Muscle layer of duodenum (tissue), 2 donors: Measurements from ENCODE around the gene SIL1.
"Not testable (repeated sequence)": the region's sequence is repeated elsewhere in the genome, so short reads cannot be mapped to it uniquely, and the experiment has no call there.

Experiments
- H3K27ac ChIP-seq: one replicate; pipeline ENCODE4 v1.7.0; 2013; ENCODE audit warnings: mild to moderate bottlenecking, low read length
- H3K27me3 ChIP-seq: one replicate; pipeline ENCODE4 v1.7.0; 2013; ENCODE audit warnings: low read depth, mild to moderate bottlenecking, control low read depth, low read length
- H3K36me3 ChIP-seq, 2 donors: one replicate each; pipeline ENCODE4 v1.7.0; 2013; ENCODE audit warnings: low read length in 2 of 2, control low read depth in 1 of 2, mild to moderate bottlenecking in 1 of 2; ENCODE audit not compliant: insufficient read depth in 2 of 2, control insufficient read depth in 1 of 2
- H3K4me1 ChIP-seq, 2 donors: one replicate each; pipeline ENCODE4 v1.7.0; 2013; ENCODE audit warnings: low read length in 2 of 2, mild to moderate bottlenecking in 2 of 2, control low read depth in 1 of 2, moderate library complexity in 1 of 2; ENCODE audit not compliant: insufficient read depth in 2 of 2, control insufficient read depth in 1 of 2
- H3K4me3 ChIP-seq, 2 donors: one replicate each; pipeline ENCODE4 v1.7.0; 2013; ENCODE audit warnings: low read length in 2 of 2, low read depth in 1 of 2, mild to moderate bottlenecking in 1 of 2
- H3K9me3 ChIP-seq, 2 donors: one replicate each; pipeline ENCODE4 v1.7.0; 2013; ENCODE audit warnings: low read length in 2 of 2, control low read depth in 1 of 2, mild to moderate bottlenecking in 1 of 2; ENCODE audit not compliant: control insufficient read depth in 1 of 2
- donor health status: healthy.

Gene SIL1

GRCh38 chr5:139196296-139196956, 1.7 kb downstream of the SIL1 start:
- Histone ChIP-seq H3K4me3 (no peak overlapping the region), H3K27me3 (no peaks in the 10 kb centered on the region), H3K9me3 (no peaks in the 10 kb centered on the region), H3K4me1 (peaks cover 0 to 13% of the 10 kb centered on the region in 2 donors), H3K36me3 (no peaks in the 10 kb centered on the region), H3K27ac (no peak overlapping the region)

DNA sequence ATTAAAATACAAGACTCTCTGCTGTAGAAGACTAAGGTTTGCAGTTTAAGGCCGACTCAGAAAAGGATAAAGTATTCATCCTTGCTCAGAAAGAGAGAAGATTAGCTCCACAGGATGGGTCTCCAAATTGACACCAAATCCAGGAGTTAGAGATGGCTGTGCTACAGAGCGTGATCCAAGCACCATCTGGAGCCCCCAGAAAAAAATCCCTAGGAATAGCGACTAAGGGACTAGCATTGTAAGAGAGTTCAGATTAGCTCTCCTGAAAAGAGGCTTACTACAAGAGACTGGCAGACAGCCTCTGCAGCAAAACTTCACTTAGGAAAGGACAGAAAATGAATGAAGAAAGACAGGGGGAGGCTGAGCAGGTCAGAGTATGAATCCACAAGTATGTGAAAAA, 3.7 kb downstream of the SIL1 start:
- Histone ChIP-seq H3K9me3 (no peaks in the 10 kb centered on the region), H3K27ac (no peak overlapping the region), H3K4me3 (no peak overlapping the region), H3K4me1 (peaks cover 0 to 13% of the 10 kb centered on the region in 2 donors), H3K27me3 (no peaks in the 10 kb centered on the region), H3K36me3 (no peaks in the 10 kb centered on the region)

GRCh38 chr5:139193928-139194327, 4.2 kb downstream of the SIL1 start:
- H3K27me3 ChIP-seq: no peaks in the 10 kb centered on the region
- H3K4me3 ChIP-seq: no peak overlapping the region
- H3K9me3 ChIP-seq: no peaks in the 10 kb centered on the region
- no peaks in the 10 kb centered on the region for H3K36me3 ChIP-seq
- H3K27ac ChIP-seq: no peak overlapping the region
- peaks cover 0 to 13% of the 10 kb centered on the region in 2 donors for H3K4me1 ChIP-seq

DNA sequence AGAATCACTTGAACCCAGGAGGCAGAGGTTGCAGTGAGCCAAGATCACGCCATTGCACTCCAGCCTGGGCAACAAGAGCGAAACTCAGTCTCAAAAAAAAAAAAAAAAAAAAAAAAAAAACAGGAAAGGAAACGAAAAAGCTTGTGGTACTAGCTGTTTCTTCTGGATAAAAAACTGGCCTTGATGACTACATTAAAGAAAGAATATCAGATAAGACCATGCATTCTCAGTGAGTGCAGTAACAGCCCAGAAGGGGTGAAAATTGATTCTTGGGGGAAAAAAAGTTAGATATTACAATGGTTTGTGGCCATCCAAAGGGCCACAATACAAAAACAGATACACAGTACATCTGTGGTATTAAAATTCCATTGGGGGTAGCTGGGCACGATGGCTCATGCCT, 5.3 kb downstream of the SIL1 start:
- H3K9me3 ChIP-seq, H3K27me3 ChIP-seq, H3K4me1 ChIP-seq, H3K27ac ChIP-seq, H3K4me3 ChIP-seq, H3K36me3 ChIP-seq: not testable (repeated sequence)

DNA sequence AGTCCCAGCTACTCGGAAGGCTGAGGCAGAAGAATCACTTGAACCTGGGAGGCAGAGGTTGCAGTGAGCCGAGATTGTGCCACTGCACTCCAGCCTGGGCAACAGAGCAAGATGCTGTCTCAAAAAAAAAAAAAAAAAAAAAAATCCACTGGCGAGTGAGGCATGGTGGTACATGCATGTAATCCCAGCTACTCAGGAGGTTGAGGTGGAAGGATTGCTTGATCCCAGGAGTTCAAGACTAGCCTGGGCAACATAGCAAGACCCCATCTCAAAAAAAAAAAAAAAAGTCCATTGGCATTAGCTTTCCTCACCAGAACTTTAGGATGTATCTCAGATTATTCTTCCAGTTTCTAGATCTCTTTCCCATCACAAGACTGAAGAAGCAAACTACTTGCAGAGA, 6.2 kb downstream of the SIL1 start:
- not testable (repeated sequence) for H3K36me3 ChIP-seq, H3K4me1 ChIP-seq, H3K27me3 ChIP-seq, H3K27ac ChIP-seq, H3K4me3 ChIP-seq, H3K9me3 ChIP-seq

DNA sequence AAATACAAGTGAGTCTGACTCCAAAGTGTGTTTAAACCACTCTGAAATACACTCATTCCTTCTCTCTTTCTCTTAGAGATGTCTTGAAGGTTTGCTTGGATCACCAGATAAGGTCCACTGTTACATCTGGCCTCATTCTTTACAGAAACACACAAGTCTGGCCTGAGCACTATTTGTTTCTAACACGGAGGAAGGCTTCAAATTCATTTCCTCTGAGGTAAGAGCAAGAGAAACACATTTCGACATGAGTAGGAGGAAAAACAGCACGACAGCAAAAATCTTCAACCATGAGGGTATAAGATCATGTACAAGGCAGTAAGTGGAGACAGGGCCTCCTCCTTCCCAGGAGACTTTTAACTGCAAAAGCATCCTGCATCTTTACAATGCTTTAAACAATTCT, 8.0 kb downstream of the SIL1 start:
- no peaks in the 10 kb centered on the region for H3K9me3 ChIP-seq
- peaks cover 0 to 2% of the 10 kb centered on the region in 2 donors for H3K4me1 ChIP-seq
- no peaks in the 10 kb centered on the region for H3K36me3 ChIP-seq
- peak overlapping the region; percentile 52 for H3K27ac ChIP-seq
- H3K27me3 ChIP-seq: no peaks in the 10 kb centered on the region
- H3K4me3 ChIP-seq: no peak overlapping the region

- H3K4me1 ChIP-seq: peaks cover 0 to 12% of the 10 kb centered on the region in 2 donors
- no peaks in the 10 kb centered on the region for H3K36me3 ChIP-seq
- no peaks in the 10 kb centered on the region for H3K9me3 ChIP-seq
- H3K27me3 ChIP-seq: no peaks in the 10 kb centered on the region
- H3K27ac ChIP-seq: no peak overlapping the region
- H3K4me3 ChIP-seq: no peak overlapping the region
Measured at GRCh38 chr5:139188558-139189270, 9.5 kb downstream of the SIL1 start.

- Histone ChIP-seq H3K27ac (no peak overlapping the region), H3K36me3 (no peaks in the 10 kb centered on the region), H3K9me3 (no peaks in the 10 kb centered on the region), H3K4me3 (no peak overlapping the region), H3K4me1 (peaks cover 3 to 18% of the 10 kb centered on the region in 2 donors), H3K27me3 (no peaks in the 10 kb centered on the region)
Measured at GRCh38 chr5:139186752-139187326, 11.3 kb downstream of the SIL1 start.

DNA sequence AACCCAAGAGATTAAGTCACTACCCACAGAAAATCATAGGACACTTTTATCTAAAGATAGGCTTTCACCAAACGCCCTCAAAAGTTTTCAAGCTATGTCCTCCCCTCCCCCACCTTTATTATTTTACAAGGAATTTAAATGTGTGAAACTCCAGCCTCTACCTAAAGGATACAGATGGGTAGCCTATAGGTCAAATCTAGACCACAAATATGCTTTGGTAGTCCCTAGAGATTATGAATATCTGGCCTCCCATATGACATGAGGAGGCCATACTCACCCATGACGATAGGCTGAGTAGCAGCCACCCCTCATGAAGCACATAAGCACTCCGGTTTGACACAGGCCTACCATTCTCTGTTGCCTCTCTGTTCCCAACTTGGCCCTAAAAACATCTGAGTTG, 11.9 kb downstream of the SIL1 start:
- H3K27ac ChIP-seq: no peak overlapping the region
- H3K4me1 ChIP-seq: peaks cover 8 to 23% of the 10 kb centered on the region in 2 donors
- H3K36me3 ChIP-seq: no peaks in the 10 kb centered on the region
- no peaks in the 10 kb centered on the region for H3K27me3 ChIP-seq
- H3K9me3 ChIP-seq: no peaks in the 10 kb centered on the region
- H3K4me3 ChIP-seq: no peak overlapping the region

GRCh38 chr5:139185589-139185988, 12.6 kb downstream of the SIL1 start:
- H3K4me3 ChIP-seq: peak overlapping the region in 1 of 2 donors; percentile 16
- H3K36me3 ChIP-seq: no peaks in the 10 kb centered on the region
- H3K27me3 ChIP-seq: no peaks in the 10 kb centered on the region
- H3K27ac ChIP-seq: no peak overlapping the region
- H3K9me3 ChIP-seq: no peaks in the 10 kb centered on the region
- H3K4me1 ChIP-seq: peaks cover 13 to 30% of the 10 kb centered on the region in 2 donors

DNA sequence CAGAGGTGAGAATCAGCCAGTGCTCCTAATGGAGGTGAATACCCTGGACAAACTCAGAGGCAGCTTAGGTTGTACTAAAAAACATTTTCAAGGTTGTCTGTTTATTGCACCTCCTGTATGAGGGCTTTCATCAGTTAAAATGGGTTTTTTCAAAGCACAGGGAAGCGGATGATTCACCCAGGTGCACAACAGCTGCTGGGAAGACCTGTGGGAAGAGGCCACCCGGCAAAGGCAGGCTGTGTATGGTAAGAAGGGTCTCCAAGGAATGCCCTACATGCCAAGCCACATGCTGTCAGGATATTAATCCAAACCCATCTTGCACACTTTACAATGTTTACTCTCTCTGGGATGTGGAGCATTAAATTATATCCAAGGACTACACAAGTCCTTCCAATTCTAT, 14.7 kb downstream of the SIL1 start:
- Histone ChIP-seq H3K9me3 (no peaks in the 10 kb centered on the region), H3K4me1 (peaks cover 24 to 44% of the 10 kb centered on the region in 2 donors), H3K27me3 (no peaks in the 10 kb centered on the region), H3K4me3 (no peak overlapping the region), H3K36me3 (no peaks in the 10 kb centered on the region), H3K27ac (no peak overlapping the region)
